Ectodermal cell (in vitro differentiated cells): ENCODE data around the gene BRWD1.

ENCODE experiments used
- H3K27ac ChIP-seq: 2 replicates; pipeline ENCODE4 v1.7.0; 2013; ENCODE audit warnings: mild to moderate bottlenecking, low read depth, low read length; ENCODE audit not compliant: insufficient read depth, poor library complexity, severe bottlenecking
- H3K27me3 ChIP-seq: 2 replicates; pipeline ENCODE4 v1.7.0; 2013; ENCODE audit warnings: mild to moderate bottlenecking, low read length; ENCODE audit not compliant: insufficient read depth, control insufficient read depth, poor library complexity, severe bottlenecking
- H3K36me3 ChIP-seq: one replicate; pipeline ENCODE4 v1.7.0; 2013; ENCODE audit warnings: low read length; ENCODE audit not compliant: control insufficient read depth, insufficient read depth
- H3K4me1 ChIP-seq: one replicate; pipeline ENCODE4 v1.7.0; 2013; ENCODE audit warnings: low read length; ENCODE audit not compliant: control insufficient read depth, insufficient read depth
- H3K4me3 ChIP-seq: 2 replicates; pipeline ENCODE4 v1.7.0; 2013; ENCODE audit warnings: low read depth, low read length, control low read depth; ENCODE audit not compliant: insufficient read depth
- H3K9me3 ChIP-seq: 2 replicates; pipeline ENCODE4 v1.7.0; 2013; ENCODE audit warnings: mild to moderate bottlenecking, low read length, moderate library complexity; ENCODE audit not compliant: control insufficient read depth
- WGBS, 2 experiments: methylation state at CpG; one replicate each; pipeline ENCODE4 v1.1.7; 2013; ENCODE audit warnings: missing lambda C conversion rate in 2 of 2; 5-methylcytosine and 5-hydroxymethylcytosine counted together

The BRWD1 gene

GRCh38 chr21:39156024-39156423 lies 157.4 kb downstream of the BRWD1 start:
- H3K9me3 ChIP-seq, result no peaks in the 10 kb centered on the region
- WGBS, 2 experiments, result 94 to 95% methylated on average over 7 of the region's 7 CpGs
- H3K36me3 ChIP-seq, result no peaks in the 10 kb centered on the region
- no peak overlapping the region for H3K4me3 ChIP-seq
- no peaks in the 10 kb centered on the region for H3K4me1 ChIP-seq
- no peak overlapping the region for H3K27ac ChIP-seq
- no peaks in the 10 kb centered on the region for H3K27me3 ChIP-seq

DNA sequence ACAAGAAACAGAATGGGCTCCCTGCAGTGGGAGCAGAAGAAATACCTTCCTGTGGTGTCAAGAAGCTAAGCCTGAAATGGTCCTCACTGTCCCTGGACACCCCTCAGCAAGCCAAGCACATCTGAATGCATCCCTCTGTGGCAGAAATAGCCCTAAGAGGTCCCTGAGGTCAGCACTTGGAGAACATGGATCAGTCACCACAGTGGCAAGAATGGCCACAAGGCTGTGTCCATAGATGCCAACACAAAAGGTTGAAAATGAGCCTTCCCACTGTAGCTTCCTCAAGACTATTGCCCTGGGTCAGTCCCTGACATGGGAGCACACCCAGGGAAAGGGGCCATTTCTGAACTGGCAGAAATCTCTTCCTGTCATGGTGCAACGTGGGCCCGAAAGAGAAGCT lies 157.9 kb downstream of the BRWD1 start:
- WGBS, 2 experiments, result 85 to 91% methylated on average over 2 of the region's 2 CpGs
- Histone ChIP-seq H3K4me3 (no peak overlapping the region), H3K4me1 (no peaks in the 10 kb centered on the region)

DNA sequence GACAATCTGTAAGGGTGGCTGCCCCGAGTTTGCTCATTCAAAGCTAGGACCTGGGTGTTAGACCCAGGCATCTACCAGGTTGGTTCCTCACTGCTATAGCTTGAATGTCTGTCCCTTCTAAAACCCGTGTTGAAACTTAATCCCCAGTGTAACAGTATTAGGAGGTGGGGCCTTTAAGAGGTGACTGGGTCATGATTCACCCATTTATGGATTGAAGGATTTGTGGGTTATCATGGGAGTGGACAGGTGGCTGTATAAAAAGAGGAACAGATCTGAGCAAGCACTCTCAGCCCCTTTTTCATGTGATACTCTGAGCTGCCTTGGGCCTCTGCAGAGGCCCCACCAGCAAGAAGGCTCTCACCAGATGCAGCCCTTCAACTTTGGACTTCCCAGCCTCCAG lies 159.6 kb downstream of the BRWD1 start:
- 93 to 95% methylated on average over 2 of the region's 2 CpGs for WGBS, 2 experiments
- Histone ChIP-seq H3K9me3 (no peaks in the 10 kb centered on the region), H3K4me3 (no peak overlapping the region), H3K4me1 (no peaks in the 10 kb centered on the region), H3K27ac (no peak overlapping the region), H3K36me3 (no peaks in the 10 kb centered on the region), H3K27me3 (no peaks in the 10 kb centered on the region)

More for the DNA sequence above, 157.9 kb downstream of the BRWD1 start:
- Histone ChIP-seq H3K27me3 (no peaks in the 10 kb centered on the region), H3K27ac (no peak overlapping the region), H3K36me3 (no peaks in the 10 kb centered on the region), H3K9me3 (no peaks in the 10 kb centered on the region)

DNA sequence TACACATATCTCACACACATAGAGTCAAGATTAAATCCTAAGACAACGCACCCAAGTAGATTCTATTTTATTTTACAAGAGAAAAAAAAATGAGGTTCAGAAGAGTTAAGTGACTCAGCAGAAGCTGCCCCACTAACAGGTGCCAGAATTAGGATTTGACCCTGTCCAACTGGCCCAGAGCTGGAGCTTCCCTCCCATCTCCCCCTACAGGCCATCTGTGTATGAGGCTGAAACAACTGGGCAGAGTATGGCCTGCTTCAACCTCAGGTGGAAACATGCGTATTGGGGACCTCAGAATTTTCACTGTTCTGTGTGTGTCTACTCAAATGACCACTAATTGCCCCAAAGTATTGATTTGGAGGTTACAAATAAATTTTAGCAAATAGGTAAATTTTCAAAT lies 160.1 kb downstream of the BRWD1 start:
- Histone ChIP-seq H3K4me3 (no peak overlapping the region), H3K9me3 (no peaks in the 10 kb centered on the region), H3K27me3 (no peaks in the 10 kb centered on the region), H3K36me3 (no peaks in the 10 kb centered on the region), H3K4me1 (no peaks in the 10 kb centered on the region), H3K27ac (no peak overlapping the region)
- 95 to 100% methylated on average over 1 of the region's 2 CpGs for WGBS, 2 experiments

DNA sequence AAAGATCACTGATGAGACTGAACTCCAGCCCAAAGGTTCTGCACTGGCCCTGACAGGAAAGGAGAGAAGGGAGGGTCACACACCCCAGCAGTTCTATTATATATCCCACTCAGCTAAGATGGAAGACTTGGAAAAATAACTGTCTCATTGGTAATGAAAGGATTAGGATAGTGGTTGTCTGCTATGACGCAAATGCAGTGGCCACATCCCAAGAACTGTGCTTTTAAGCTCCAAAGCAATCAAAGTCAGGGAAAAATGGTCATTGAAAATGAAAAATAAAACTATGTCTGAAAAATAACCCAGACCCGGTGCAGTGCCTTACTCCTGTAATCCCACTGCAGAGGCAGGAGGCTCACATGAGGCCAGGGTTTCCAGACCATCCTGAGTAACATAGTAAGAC lies 161.2 kb downstream of the BRWD1 start:
- WGBS, 2 experiments, result 94 to 97% methylated on average over 2 of the region's 2 CpGs
- Histone ChIP-seq H3K9me3 (no peaks in the 10 kb centered on the region), H3K36me3 (no peaks in the 10 kb centered on the region), H3K4me1 (no peaks in the 10 kb centered on the region), H3K27ac (no peak overlapping the region), H3K27me3 (no peaks in the 10 kb centered on the region), H3K4me3 (no peak overlapping the region)

- H3K27me3 ChIP-seq, result no peaks in the 10 kb centered on the region
- H3K36me3 ChIP-seq, result no peaks in the 10 kb centered on the region
- H3K9me3 ChIP-seq, result no peaks in the 10 kb centered on the region
- H3K4me3 ChIP-seq, result no peak overlapping the region
- H3K27ac ChIP-seq, result no peak overlapping the region
- no peaks in the 10 kb centered on the region for H3K4me1 ChIP-seq
These were observed 162.6 kb downstream of the BRWD1 start for GRCh38 chr21:39150877-39151276.

DNA sequence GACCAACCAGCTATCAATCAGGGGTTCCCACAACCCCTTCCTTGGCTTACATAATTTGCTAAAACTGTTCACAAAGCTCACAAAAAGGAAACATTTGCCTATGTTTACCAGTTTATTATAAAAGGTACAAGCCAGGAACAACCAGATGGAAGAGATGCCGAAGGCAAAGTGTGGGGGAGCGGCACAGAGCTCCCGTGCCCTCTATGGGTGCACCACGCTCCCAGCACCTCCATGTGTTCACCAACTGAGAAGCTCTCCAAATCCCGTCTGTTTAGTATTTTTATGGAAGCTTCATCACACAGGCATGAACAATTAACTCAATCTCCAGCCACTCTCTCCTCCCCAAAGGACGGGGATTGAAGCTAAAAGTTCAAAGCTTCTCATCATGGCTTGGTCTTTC lies 163.1 kb downstream of the BRWD1 start:
- H3K27ac ChIP-seq, result no peak overlapping the region
- no peaks in the 10 kb centered on the region for H3K36me3 ChIP-seq
- no peak overlapping the region for H3K4me3 ChIP-seq
- WGBS, 2 experiments, result 93 to 95% methylated on average over 6 of the region's 6 CpGs
- no peaks in the 10 kb centered on the region for H3K27me3 ChIP-seq
- H3K4me1 ChIP-seq, result no peaks in the 10 kb centered on the region
- H3K9me3 ChIP-seq, result no peaks in the 10 kb centered on the region

DNA sequence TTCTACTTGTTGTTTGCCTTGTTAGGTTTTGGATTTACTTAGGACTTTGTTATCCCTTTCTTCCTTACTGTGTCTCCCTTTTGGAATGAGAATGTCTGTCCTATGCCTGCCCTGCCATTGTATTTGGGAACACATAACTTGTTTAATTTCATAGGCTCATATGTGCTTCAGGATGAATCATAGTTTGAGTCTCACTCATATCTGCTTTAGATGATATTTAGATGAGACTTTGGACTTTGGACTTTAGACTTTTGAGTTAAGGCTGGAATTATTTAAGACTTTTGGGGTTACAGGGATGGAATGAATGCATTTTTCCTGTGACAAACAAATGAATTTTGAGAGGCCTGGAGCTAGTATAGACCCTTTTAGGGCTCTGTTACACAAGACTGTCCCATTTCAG lies 163.6 kb downstream of the BRWD1 start:
- no peaks in the 10 kb centered on the region for H3K27me3 ChIP-seq
- no peak overlapping the region for H3K4me3 ChIP-seq
- no peaks in the 10 kb centered on the region for H3K9me3 ChIP-seq
- no peak overlapping the region for H3K27ac ChIP-seq
- H3K4me1 ChIP-seq, result no peaks in the 10 kb centered on the region
- H3K36me3 ChIP-seq, result no peaks in the 10 kb centered on the region

DNA sequence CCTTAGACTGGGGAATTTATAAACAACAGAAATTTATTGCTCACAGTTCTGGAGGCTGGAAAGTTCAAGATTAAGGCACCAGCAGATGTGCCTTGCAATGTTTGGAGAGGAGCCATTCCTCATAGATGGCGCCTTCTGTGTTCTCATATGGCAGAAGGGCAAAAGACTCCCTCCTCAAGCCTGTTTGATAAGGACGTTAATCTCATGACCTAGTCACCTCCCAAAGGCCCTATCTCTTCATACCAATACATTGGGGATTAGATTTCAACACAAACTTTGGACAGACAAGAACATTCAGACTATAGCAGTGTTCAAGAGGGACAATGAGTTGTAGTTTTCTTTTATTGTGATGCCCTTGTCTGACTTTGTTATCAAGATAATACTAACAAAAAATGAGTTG lies 164.5 kb downstream of the BRWD1 start:
- Histone ChIP-seq H3K4me1 (no peaks in the 10 kb centered on the region), H3K4me3 (no peak overlapping the region), H3K27ac (no peak overlapping the region), H3K27me3 (no peaks in the 10 kb centered on the region), H3K9me3 (no peaks in the 10 kb centered on the region), H3K36me3 (no peaks in the 10 kb centered on the region)
- 88 to 91% methylated on average over 2 of the region's 2 CpGs for WGBS, 2 experiments

DNA sequence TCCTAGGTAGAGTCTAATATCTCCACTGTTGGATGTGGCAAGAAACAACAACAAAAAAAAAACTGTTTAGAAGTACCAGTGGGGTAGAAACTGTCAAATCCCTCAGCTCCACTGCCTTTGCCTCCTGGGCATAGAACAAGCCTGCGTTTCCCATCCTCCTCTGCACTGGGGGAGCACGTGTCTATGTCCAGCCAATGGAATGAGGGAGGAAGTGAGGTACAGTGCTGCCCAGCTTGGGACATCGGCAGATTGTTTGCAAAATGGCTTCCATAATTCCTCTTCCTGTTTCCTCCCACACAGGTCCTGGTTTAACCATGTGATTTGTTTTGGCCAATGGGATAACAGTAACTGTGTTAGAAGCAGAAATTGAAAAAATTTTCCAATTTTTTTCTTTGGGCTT lies 169.2 kb downstream of the BRWD1 start:
- no peak overlapping the region for H3K4me3 ChIP-seq
- 90 to 92% methylated on average over 3 of the region's 3 CpGs for WGBS, 2 experiments
- no peaks in the 10 kb centered on the region for H3K27me3 ChIP-seq
- H3K27ac ChIP-seq, result no peak overlapping the region
- no peaks in the 10 kb centered on the region for H3K4me1 ChIP-seq
- no peaks in the 10 kb centered on the region for H3K36me3 ChIP-seq
- H3K9me3 ChIP-seq, result no peaks in the 10 kb centered on the region

DNA sequence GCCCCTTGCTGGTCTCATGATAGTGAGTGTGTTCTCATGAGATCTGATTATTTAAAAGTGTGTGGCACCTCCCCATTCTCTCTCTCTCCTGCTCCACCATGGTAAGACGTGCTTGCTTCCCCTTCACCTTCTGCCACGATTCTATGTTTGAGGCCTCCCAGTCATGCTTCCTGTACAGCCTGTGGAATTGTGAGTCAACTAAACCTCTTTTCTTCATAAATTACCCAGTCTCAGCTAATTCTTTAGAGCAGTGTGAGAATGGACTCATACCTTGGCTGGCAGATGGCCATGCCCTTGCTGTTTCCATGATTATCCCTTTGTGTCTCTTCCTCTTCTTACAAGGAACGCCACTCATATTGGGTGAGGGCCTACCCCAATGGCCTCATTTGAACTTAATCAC lies 170.5 kb downstream of the BRWD1 start:
- Histone ChIP-seq H3K9me3 (no peaks in the 10 kb centered on the region), H3K4me1 (no peaks in the 10 kb centered on the region), H3K4me3 (no peak overlapping the region), H3K27me3 (no peaks in the 10 kb centered on the region), H3K27ac (no peak overlapping the region), H3K36me3 (no peaks in the 10 kb centered on the region)
- 94% methylated on average over 3 of the region's 3 CpGs for WGBS, 2 experiments
